Measurements from ENCODE around the gene RIF1. TPM values are rescaled to one million over a fixed set of nuclear protein-coding genes. Genes with fewer than 3 reads are reported as not detected.
A peak's percentile ranks its signal among the peaks of the same experiment; 100 is the strongest.
"Not testable (repeated sequence)": the region's sequence is repeated elsewhere in the genome, so short reads cannot be mapped to it uniquely, and the experiment has no call there.

The RIF1 gene
- total RNA-seq, 1 experiment from 2014 or later: 40.4 TPM

DNA sequence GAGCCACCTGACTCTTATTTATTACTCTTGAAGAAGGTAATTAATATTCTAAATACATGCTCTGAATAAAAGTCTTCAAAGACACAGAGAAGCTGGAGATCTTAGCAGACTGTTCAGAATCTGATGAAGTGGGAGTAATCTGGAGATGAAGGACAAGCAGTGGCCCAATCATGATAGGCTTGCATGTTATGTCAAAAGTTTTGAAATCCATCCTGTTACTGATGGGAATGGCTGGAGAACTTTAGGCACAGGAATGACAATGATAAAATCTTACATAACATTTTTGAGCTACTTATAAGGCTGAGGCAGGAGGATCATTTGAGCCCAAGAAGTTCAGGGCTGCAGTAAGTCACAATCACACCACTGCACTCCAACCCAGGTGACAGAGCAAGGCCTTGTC is 2.4 kb upstream of the RIF1 start:
- Histone ChIP-seq H3K9me3 (ENCODE audit: low read length) (no peaks in the 10 kb centered on the region), H3K79me2 (ENCODE audit: low read length) (peaks cover 26% of the 10 kb centered on the region), H3K27ac (ENCODE audit: low read length) (no peak overlapping the region), H3K9ac (ENCODE audit: low read length) (no peak overlapping the region), H4K20me1 (ENCODE audit: insufficient read depth, low read depth, low read length) (no peaks in the 10 kb centered on the region; the same call in 1 of the 2 replicates), H3K9me2 (replicated peaks; ENCODE audit: insufficient read depth, low read length) (no peaks in the 10 kb centered on the region), H3K4me1 (ENCODE audit: low read length) (peaks cover 16% of the 10 kb centered on the region), H2AFZ (ENCODE audit: low read length) (no peak overlapping the region), H3K27me3 (ENCODE audit: low read length) (no peaks in the 10 kb centered on the region), H3K4me2 (ENCODE audit: low read depth, low read length, poor library complexity, severe bottlenecking) (no peak overlapping the region), H3K36me3 (ENCODE audit: insufficient read depth, low read length) (peaks cover 6% of the 10 kb centered on the region; the same call in 1 of the 2 replicates), H3K4me3 (ENCODE audit: low read length) (no peak overlapping the region)
- no peak for DNase-seq

DNA sequence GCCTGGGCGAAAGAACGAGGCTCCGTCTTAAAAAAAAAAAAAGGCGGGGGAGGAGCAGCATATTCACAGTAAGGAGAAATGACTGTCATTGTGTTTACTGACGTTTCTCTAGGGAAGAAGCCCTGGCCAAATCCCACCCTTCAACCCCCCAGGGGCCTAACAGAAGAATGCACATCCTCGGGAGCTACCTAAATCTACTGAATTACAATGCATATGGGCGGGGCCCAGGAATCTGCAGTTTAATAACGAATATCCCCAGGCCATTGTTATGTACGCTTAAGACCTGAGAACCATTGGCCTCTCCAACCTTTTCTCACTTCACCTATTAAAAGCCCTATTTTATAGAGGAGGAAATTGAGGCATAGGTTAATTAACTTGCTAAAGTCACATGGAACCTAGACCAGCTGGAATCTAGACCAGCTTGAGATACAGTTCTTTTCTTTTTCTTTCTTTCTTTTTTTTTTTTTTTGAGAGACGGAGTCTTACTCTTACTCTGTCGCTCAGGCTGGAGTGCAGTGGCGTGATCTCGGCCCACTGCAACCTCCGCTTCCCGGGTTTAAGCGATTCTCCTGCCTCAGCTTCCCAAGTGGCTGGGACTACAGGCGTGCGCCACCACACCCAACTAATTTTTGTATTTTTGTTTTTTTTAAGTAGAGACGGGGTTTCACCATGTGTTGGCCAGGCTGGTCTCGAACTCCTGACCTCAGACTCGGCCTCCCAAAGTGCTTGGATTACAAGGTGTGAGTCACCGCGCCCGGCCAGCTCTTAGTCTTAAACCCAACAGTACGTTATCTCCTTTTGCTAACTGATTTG is 708 bp upstream of the RIF1 start:
- DNase-seq: no peak
- Histone ChIP-seq H3K4me3 (ENCODE audit: low read length) (peak overlapping the region; percentile 79), H3K79me2 (ENCODE audit: low read length) (peaks cover 43% of the 10 kb centered on the region), H3K9ac (ENCODE audit: low read length) (peak overlapping the region; percentile 83), H3K36me3 (ENCODE audit: insufficient read depth, low read length) (peaks cover 21% of the 10 kb centered on the region; the same call in 1 of the 2 replicates), H3K4me2 (ENCODE audit: low read depth, low read length, poor library complexity, severe bottlenecking) (peak overlapping the region; percentile 88), H2AFZ (ENCODE audit: low read length) (peak overlapping the region; percentile 100), H3K9me3 (ENCODE audit: low read length) (no peaks in the 10 kb centered on the region), H3K27ac (ENCODE audit: low read length) (no peak overlapping the region; the same call in 1 of the 2 replicates), H3K4me1 (ENCODE audit: low read length) (peaks cover 16% of the 10 kb centered on the region), H4K20me1 (ENCODE audit: insufficient read depth, low read depth, low read length) (no peaks in the 10 kb centered on the region; the same call in 1 of the 2 replicates), H3K9me2 (replicated peaks; ENCODE audit: insufficient read depth, low read length) (no peaks in the 10 kb centered on the region), H3K27me3 (ENCODE audit: low read length) (no peaks in the 10 kb centered on the region)

DNA sequence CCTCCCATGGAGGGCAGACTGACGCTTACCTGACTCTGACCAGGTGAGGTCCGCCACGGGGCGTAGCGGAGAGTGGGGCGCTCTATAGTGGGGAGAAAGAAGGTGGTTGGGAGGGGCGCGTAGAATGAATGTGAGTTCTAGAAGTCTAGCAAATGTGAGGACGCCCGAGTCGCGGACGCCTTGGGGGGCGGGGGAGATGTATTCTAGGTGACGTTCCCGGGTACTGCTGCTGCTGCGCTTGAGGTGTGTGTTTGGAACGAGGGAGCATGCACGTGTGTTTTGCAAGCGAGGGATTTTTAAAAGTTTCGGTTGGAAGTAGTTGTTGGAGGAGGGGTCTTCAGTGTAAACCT is 758 bp downstream of the RIF1 start:
- Histone ChIP-seq H3K4me1 (ENCODE audit: low read length) (peaks cover 16% of the 10 kb centered on the region), H3K27me3 (ENCODE audit: low read length) (no peaks in the 10 kb centered on the region), H3K9me2 (replicated peaks; ENCODE audit: insufficient read depth, low read length) (no peaks in the 10 kb centered on the region), H3K4me3 (ENCODE audit: low read length) (peak overlapping the region; percentile 79), H3K4me2 (ENCODE audit: low read depth, low read length, poor library complexity, severe bottlenecking) (peak overlapping the region; percentile 88), H3K36me3 (ENCODE audit: insufficient read depth, low read length) (peaks cover 26% of the 10 kb centered on the region; the same call in 1 of the 2 replicates), H3K27ac (ENCODE audit: low read length) (peak overlapping the region; percentile 52), H3K9ac (ENCODE audit: low read length) (peak overlapping the region; percentile 83), H4K20me1 (ENCODE audit: insufficient read depth, low read depth, low read length) (no peaks in the 10 kb centered on the region; the same call in 1 of the 2 replicates), H2AFZ (ENCODE audit: low read length) (peak overlapping the region; percentile 100; the same call in 1 of the 2 replicates), H3K79me2 (ENCODE audit: low read length) (peaks cover 54% of the 10 kb centered on the region), H3K9me3 (ENCODE audit: low read length) (no peaks in the 10 kb centered on the region)
- DNase-seq: peak; percentile 75

DNA sequence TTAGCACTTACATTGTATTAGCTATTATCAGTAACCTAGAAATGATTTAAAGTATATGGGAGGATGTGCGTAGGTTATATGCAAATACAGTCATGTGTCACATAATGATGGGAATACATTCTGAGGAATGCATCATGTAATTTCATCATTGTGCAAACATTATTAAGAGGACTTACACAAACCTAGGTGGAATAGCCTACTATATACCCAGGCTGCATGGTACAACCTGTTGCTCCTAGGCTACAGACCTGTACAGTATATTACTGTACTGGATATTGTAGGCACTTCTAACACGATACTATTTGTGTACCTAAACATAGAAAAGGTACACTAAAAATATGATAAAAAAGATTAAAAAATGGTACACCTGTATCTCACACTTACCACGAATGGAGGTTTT is 7.9 kb downstream of the RIF1 start:
- Histone ChIP-seq H3K4me3 (ENCODE audit: low read length) (no peak overlapping the region), H3K9me3 (ENCODE audit: low read length) (no peaks in the 10 kb centered on the region), H3K9me2 (replicated peaks; ENCODE audit: insufficient read depth, low read length) (no peaks in the 10 kb centered on the region), H3K4me2 (ENCODE audit: low read depth, low read length, poor library complexity, severe bottlenecking) (no peak overlapping the region), H3K9ac (ENCODE audit: low read length) (no peak overlapping the region), H3K27me3 (ENCODE audit: low read length) (no peaks in the 10 kb centered on the region), H3K79me2 (ENCODE audit: low read length) (peaks cover 88% of the 10 kb centered on the region), H3K27ac (ENCODE audit: low read length) (no peak overlapping the region), H2AFZ (ENCODE audit: low read length) (no peak overlapping the region), H3K36me3 (ENCODE audit: insufficient read depth, low read length) (peaks cover 69% of the 10 kb centered on the region), H4K20me1 (ENCODE audit: insufficient read depth, low read depth, low read length) (0 out of 2 replicates have a peak, but pooled peaks cover 9% of the 10 kb centered on the region), H3K4me1 (ENCODE audit: low read length) (no peaks in the 10 kb centered on the region)
- DNase-seq: no peak

DNA sequence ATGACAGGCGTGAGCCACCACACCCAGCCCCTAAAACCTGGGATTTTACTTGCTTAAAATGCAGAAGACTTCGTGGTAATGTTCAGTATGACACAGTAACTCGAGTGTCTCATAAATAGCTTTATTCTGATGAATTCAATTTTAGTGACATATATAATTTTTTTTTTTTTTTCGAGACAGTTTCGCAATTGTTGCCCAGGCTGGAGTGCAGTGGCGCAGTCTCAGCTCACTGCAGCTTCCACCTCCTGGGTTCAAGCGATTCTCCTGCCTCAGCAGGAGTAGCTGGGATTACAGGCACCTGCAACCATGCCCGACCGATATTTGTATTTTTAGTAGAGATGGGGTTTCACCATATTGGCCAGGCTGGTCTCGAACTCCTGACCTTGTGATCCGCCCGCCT is 12.0 kb downstream of the RIF1 start:
- not testable (repeated sequence) for H3K27me3 ChIP-seq (ENCODE audit: low read length); H3K9me3 ChIP-seq (ENCODE audit: low read length); DNase-seq; H3K4me2 ChIP-seq (ENCODE audit: low read depth, low read length, poor library complexity, severe bottlenecking); H2AFZ ChIP-seq (ENCODE audit: low read length); H3K9ac ChIP-seq (ENCODE audit: low read length); H3K4me3 ChIP-seq (ENCODE audit: low read length); H3K27ac ChIP-seq (ENCODE audit: low read length); H3K4me1 ChIP-seq (ENCODE audit: low read length); H3K9me2 ChIP-seq (replicated peaks; ENCODE audit: insufficient read depth, low read length)
- peaks cover 88% of the 10 kb centered on the region for H3K79me2 ChIP-seq (ENCODE audit: low read length)
- H3K36me3 ChIP-seq (ENCODE audit: insufficient read depth, low read length): peaks cover 63% of the 10 kb centered on the region
- 0 out of 2 replicates have a peak, but pooled peaks cover 25% of the 10 kb centered on the region for H4K20me1 ChIP-seq (ENCODE audit: insufficient read depth, low read depth, low read length)

DNA sequence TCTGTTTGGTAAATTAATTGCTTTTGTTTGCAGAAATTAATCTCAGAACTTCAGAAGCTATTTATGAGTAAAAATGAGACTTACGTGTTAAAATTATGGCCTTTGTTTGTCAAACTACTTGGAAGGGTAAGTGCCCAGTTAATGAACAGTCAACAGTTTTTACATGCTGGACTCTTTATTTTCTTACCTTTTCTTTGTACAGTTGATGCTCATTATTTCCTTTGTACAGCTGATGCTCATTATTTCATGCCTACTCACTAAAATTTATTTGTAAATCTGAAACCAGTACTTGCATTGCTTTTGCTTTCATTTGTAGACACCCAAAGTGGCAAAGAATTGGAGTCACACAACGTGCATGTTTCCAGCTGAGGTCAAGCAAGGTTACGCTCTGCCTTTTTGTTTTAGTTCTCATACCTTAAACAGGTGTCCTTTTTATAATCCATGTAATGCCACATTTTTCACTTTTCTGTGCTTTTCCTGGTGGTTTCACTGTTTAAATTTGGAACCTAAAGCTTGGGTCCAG is 13.3 kb downstream of the RIF1 start:
- Histone ChIP-seq H3K4me1 (ENCODE audit: low read length) (no peaks in the 10 kb centered on the region), H3K4me3 (ENCODE audit: low read length) (no peak overlapping the region), H3K27ac (ENCODE audit: low read length) (no peak overlapping the region), H3K9me3 (ENCODE audit: low read length) (no peaks in the 10 kb centered on the region), H3K36me3 (ENCODE audit: insufficient read depth, low read length) (peaks cover 50% of the 10 kb centered on the region), H3K9me2 (replicated peaks; ENCODE audit: insufficient read depth, low read length) (no peaks in the 10 kb centered on the region), H2AFZ (ENCODE audit: low read length) (no peak overlapping the region), H3K27me3 (ENCODE audit: low read length) (no peaks in the 10 kb centered on the region), H3K9ac (ENCODE audit: low read length) (no peak overlapping the region), H3K79me2 (ENCODE audit: low read length) (peaks cover 82% of the 10 kb centered on the region), H4K20me1 (ENCODE audit: insufficient read depth, low read depth, low read length) (0 out of 2 replicates have a peak, but pooled peaks cover 25% of the 10 kb centered on the region), H3K4me2 (ENCODE audit: low read depth, low read length, poor library complexity, severe bottlenecking) (no peak overlapping the region)
- no peak for DNase-seq

DNA sequence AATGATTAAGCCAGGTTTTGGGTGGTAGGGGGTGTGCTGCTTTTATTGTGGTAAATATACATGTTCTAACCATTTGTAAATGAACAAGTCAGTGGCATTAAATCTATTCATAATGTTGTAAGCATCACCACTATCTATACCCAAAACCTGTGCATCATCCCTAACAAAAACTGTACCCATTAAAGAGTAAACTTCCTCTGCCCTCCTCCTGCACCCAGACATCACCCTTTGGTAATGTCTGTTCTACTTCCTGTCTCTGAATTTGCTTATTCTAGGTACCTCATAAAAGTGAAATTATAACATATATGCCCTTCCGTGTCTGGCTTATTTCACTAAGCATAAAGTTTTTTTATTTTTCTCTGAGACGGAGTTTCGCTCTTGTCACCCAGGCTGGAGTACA is 14.1 kb downstream of the RIF1 start:
- H3K27ac ChIP-seq (ENCODE audit: low read length): no peak overlapping the region
- H3K9ac ChIP-seq (ENCODE audit: low read length): no peak overlapping the region
- no peaks in the 10 kb centered on the region for H3K4me1 ChIP-seq (ENCODE audit: low read length)
- H3K9me3 ChIP-seq (ENCODE audit: low read length): no peaks in the 10 kb centered on the region
- peaks cover 57% of the 10 kb centered on the region for H3K36me3 ChIP-seq (ENCODE audit: insufficient read depth, low read length)
- H3K4me2 ChIP-seq (ENCODE audit: low read depth, low read length, poor library complexity, severe bottlenecking): no peak overlapping the region
- 0 out of 2 replicates have a peak, but pooled peaks cover 25% of the 10 kb centered on the region for H4K20me1 ChIP-seq (ENCODE audit: insufficient read depth, low read depth, low read length)
- H3K27me3 ChIP-seq (ENCODE audit: low read length): no peaks in the 10 kb centered on the region
- no peak overlapping the region for H3K4me3 ChIP-seq (ENCODE audit: low read length)
- H3K9me2 ChIP-seq (replicated peaks; ENCODE audit: insufficient read depth, low read length): no peaks in the 10 kb centered on the region
- H2AFZ ChIP-seq (ENCODE audit: low read length): no peak overlapping the region
- DNase-seq: no peak
- H3K79me2 ChIP-seq (ENCODE audit: low read length): peaks cover 81% of the 10 kb centered on the region

DNA sequence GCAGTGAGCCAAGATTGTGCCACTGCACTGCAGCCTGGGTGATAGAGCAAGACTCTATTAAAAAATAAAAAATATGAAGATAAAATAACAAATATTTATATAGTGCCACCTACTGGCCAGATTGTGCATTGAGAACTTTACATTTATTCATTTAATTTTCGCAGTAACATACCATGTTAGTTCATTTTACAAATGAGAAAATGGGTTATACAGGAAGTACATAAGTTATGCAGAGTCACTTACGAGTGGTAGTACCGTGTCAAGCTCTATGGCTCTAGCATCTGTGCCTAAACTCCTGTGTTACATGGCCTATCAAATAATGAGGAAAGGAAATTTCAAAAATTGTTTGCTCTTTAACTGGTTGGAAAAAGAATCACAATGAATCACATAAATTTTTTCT is 27.9 kb downstream of the RIF1 start:
- peak; percentile 76 for DNase-seq

More for the DNA sequence above, 27.9 kb downstream of the RIF1 start:
- H3K27ac ChIP-seq (ENCODE audit: low read length): no peak overlapping the region
- no peaks in the 10 kb centered on the region for H3K4me1 ChIP-seq (ENCODE audit: low read length)
- no peaks in the 10 kb centered on the region for H3K9me3 ChIP-seq (ENCODE audit: low read length)
- H3K36me3 ChIP-seq (ENCODE audit: insufficient read depth, low read length): peaks cover 49% of the 10 kb centered on the region
- peaks cover 8% of the 10 kb centered on the region; the same call in 1 of the 2 replicates for H3K79me2 ChIP-seq (ENCODE audit: low read length)
- H3K4me2 ChIP-seq (ENCODE audit: low read depth, low read length, poor library complexity, severe bottlenecking): no peak overlapping the region
- H2AFZ ChIP-seq (ENCODE audit: low read length): no peak overlapping the region
- no peaks in the 10 kb centered on the region for H4K20me1 ChIP-seq (ENCODE audit: insufficient read depth, low read depth, low read length)
- H3K9ac ChIP-seq (ENCODE audit: low read length): no peak overlapping the region
- no peak overlapping the region for H3K4me3 ChIP-seq (ENCODE audit: low read length)
- H3K27me3 ChIP-seq (ENCODE audit: low read length): no peaks in the 10 kb centered on the region
- H3K9me2 ChIP-seq (replicated peaks; ENCODE audit: insufficient read depth, low read length): no peaks in the 10 kb centered on the region

Measured in Karpas-422 (cell line).